ENCODE results near the gene BRI3.
"Not testable (repeated sequence)": the region's sequence is repeated elsewhere in the genome, so short reads cannot be mapped to it uniquely, and the experiment has no call there.

BRI3 gene

GRCh38 chr7:98315318-98315993, 34.0 kb downstream of the BRI3 start:
- no peak for DNase-seq

GRCh38 chr7:98315994-98316527, 34.6 kb downstream of the BRI3 start:
- DNase-seq: not testable (repeated sequence)

DNA sequence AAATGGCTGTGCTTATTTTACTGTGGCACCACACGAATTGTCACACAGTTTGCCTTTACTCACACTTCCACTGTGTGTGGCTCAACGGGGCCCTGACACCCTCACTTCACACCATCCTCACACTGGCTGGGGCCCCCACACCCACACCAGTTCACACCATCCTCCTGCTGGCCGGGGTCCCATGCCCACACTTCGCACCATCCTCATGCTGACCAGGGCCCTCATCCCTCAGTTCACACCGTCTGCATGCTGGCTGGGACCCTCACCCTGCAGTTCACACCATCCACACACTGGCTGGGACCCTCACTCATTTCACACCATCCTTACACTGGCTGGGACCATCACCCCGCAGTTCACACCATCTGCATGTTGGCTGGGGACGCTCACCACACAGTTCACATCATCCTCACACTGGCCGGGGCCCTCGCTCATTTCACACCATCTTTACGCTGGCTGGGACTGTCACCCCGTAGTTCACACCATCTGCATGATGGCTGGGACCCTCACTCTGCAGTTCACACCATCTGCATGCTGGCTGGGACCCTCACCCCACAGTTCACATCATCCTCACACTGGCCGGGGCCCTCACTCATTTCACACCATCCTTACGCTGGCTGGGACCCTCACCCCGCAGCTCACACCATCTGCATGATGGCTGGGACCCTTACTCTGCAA, 36.0 kb downstream of the BRI3 start:
- no peak for DNase-seq

DNA sequence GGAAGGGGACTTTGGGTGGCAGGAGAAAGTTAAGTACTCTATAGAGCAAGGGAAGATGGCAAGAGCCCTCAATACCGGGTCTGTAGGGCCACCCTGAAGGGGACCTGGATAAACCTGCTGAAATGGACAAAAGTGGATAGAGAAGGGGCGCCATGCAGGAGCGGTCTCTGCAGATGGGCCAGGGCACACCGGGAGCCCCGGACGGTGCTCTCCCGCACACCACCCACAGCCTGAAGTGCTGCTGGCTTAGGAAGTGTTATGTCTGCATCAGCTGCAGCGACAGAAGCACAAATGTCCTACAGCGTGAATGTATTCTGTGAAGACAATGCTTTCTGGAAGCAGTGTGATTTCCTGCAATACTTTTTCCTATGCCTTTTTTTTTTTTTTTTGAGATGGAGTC, 37.7 kb downstream of the BRI3 start:
- DNase-seq: no peak

DNA sequence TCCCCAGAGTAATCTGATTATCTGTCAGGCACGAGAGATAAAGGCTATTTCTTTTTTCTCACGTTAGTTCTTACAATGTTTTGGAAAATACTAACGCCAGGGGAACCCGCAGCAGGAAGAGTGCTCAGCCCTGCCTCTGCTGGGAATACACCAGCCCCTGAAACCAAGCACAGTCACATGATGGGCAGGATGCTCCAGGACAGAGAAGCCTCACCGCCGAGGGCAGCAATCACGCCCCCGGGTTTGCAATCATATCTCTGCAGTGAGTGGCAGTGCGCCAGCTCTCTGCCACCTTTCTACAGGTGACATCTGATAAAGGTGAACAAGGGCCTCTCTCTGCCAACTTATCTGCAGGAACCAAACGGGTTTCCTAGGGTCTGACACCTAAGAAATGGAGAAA, 39.8 kb downstream of the BRI3 start:
- DNase-seq: no peak

DNA sequence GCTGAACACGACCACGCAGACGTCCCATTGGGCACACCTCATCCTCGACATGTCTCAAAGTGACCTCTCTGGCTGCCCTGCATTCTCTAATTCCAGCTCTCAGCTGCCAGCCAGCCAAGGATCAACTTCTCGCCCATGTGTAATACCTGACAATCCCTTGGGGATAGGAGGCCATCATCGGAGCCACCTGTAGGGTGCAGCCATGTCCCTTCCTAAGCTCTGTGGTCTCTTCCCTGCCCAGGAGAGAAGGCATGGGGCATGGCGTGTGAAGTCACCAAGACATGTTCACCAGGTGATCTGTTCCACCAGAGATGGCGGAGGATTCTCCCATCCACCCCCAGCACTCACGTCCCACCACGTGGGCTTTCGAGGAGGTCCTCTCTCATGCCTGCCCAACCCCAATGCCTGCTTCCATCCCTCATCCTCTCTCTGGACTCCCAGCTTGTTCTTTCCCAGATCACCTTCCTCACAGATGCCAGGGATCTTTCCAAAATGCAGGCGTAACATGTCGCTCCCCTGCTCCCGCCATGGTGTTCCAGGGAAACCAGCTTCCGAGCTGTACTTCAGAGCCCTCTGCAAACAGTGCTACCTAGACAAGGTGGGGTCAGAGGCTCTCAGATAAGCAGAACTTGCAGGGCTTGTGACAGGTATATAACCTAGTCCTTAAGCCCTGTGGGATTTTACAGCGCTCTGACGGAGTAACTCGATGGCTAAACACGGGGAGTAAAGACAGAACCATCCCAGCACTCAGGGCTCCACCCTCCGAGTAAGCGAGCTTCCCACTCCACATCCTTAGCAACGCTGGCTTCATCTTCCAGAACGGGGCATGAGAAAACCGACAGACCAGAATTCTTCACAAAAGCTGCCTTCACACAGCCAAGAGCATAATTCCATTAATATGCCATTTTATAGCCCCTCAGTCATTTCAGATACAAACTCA, 41.1 kb downstream of the BRI3 start:
- no peak for DNase-seq

GRCh38 chr7:98323597-98324322, 42.3 kb downstream of the BRI3 start:
- peak; percentile 80 for DNase-seq

DNA sequence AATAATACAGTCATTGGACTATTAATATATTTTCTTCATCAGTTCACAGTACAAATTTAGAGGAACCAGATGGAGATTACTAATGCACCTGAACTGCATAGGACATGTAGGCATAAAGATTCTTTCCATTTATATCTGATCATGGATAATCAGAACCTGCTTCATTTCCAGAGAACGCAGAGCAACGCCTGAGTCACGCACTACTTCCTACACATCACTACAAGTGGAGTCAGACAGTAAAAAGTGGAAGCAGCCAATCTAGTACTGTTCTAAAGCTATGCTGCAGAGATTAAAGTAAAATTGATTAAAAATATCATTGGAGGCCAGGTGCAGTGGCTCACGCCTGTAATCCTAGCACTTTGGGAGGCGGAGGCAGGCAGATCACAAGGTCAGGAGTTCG, 43.3 kb downstream of the BRI3 start:
- no peak for DNase-seq

- DNase-seq: peak; percentile 78
Measured at GRCh38 chr7:98329100-98329790, 47.8 kb downstream of the BRI3 start.

GRCh38 chr7:98329791-98330373, 48.4 kb downstream of the BRI3 start:
- DNase-seq: no peak

DNA sequence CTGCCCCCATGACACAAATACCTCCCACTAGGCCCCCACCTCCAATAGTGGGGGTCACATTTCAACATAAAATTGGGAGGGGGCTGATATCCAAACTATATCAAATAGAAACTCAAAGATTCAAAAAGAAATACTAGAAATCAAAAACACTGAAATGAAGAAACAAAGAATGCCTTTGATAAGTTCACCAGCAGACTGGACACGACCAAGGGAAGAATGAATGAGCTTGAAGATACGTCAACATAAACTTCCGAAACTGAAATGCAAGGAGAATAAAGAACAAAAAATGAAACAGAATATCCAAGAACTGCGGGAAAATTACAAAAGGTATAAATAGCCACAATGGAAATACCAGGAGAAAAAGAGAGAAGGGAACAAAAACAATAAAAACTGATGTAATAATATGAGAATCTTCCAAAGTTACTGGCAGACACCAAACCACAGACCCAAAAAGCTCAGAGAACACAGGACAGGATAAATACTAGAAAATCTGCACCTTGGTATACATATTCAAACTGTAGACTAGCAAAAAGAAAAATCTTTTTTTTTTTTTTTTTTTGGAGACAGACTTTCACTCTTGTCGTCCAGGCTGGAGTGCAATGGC, 49.5 kb downstream of the BRI3 start:
- no peak for DNase-seq

GRCh38 chr7:98334081-98334480, 52.6 kb downstream of the BRI3 start:
- DNase-seq: no peak

DNA sequence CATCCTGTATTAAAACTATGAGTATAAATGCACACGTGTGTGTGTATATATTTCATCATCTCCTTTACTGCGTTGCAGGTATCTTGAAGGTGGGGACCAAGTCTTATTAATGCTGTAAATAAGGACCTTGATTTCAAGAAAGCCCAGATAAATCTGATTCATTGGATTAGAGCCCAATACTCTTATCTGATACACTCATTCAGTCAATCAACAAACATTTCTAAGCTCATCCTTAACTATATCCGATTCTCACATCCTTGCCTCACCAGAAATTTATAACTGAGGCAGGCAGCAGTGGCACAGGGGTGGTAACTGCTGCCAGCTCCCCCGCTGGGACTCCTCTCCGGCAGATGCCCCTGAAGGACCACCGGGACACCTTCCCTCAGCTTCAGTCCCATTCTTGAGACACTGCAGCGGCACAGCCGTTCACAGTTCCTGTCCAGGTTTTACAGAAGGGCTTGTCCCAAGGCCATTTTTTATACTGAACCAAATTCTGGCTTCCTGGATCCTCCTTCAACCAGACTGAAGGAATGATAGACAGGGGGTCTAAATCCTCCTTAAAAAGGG, 54.0 kb downstream of the BRI3 start:
- DNase-seq: no peak

DNA sequence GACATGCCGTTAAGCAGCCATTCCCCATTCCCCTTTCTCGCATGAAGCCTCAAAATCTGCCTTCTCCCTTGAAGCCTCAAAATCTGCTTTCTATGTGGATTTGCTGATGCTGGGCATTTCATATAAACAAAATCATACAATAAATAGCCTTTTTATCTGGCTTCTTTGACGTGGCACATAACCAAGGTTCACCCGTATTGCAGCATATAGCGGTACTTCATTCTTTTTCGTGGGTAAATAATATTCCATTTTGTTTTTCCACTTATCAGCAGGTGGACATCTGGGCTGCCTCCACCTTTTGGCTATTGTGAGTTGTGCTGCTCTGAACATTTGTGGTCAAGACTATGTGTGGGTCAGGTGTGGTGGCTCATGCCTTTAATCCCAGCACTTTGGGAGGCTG, 57.0 kb downstream of the BRI3 start:
- no peak for DNase-seq

DNA sequence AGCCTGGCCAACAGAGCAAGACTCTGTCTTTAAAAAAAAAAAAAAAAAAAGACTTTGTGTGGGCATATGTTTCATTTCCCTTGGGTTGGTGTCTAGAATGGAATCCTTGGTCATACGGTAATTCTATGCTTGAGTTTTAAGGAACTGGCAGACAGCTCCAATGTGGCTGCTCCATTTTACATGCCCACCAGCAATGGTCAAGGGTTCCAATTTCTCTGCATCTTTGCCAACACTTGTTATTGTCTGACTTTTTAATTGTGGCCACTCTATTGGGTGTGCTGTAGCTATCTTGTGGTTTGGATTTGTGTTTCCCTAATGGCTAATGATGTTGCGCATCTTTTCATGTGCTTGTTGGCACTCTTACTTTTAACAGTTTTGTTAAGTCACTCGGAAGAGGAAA, 57.6 kb downstream of the BRI3 start:
- DNase-seq: no peak

- no peak for DNase-seq
Measured at GRCh38 chr7:98341106-98341505, 59.6 kb downstream of the BRI3 start.

Measured in islet precursor cell (in vitro differentiated cells).